Natural killer cell (primary cell): ENCODE data around the gene TPST2. TPM values are rescaled to one million over a fixed set of nuclear protein-coding genes. Genes with fewer than 3 reads are reported as not detected.
A peak's percentile ranks its signal among the peaks of the same experiment; 100 is the strongest.

Experiments used
- ATAC-seq, 3 donors: fragments of 150-1000 bp in 2 of 3; fragments of 200-7000 bp in 1 of 3; cut with Tn5 transposase; 1 replicate in 1 of 3; 2 replicates in 2 of 3; pipeline ENCODE4 v1.10.0; 2021; ENCODE audit warnings: mild to moderate bottlenecking in 2 of 3, moderate library complexity in 2 of 3
- DNase-seq, 2 donors: peaks; one replicate each; pipeline versions ENCODE4 v3.0.0 to v3.0.0-alpha.2; 2013 to 2021; ENCODE audit warnings: mixed read lengths in 1 of 2
- H3K27ac ChIP-seq: one replicate; pipeline ENCODE4 v1.5.1; 2013; ENCODE audit warnings: mild to moderate bottlenecking, low read length
- H3K27me3 ChIP-seq: one replicate; pipeline ENCODE4 v1.6.1; 2013; ENCODE audit warnings: low read length; ENCODE audit not compliant: control insufficient read depth, insufficient read depth
- H3K36me3 ChIP-seq: one replicate; pipeline ENCODE4 v1.6.1; 2013; ENCODE audit warnings: low read length; ENCODE audit not compliant: control insufficient read depth, insufficient read depth
- H3K4me1 ChIP-seq: one replicate; pipeline ENCODE4 v1.6.1; 2013; ENCODE audit warnings: low read length; ENCODE audit not compliant: control insufficient read depth, insufficient read depth
- H3K4me3 ChIP-seq: one replicate; pipeline ENCODE4 v1.5.1; 2013; ENCODE audit warnings: low read length
- H3K9me3 ChIP-seq: one replicate; pipeline ENCODE4 v1.6.1; 2013; ENCODE audit warnings: low read length; ENCODE audit not compliant: control insufficient read depth, insufficient read depth
- H3K27ac Mint-ChIP-seq, 2 donors: one replicate each; pipeline ENCODE4 v1.8.0; 2022; ENCODE audit warnings: mild to moderate bottlenecking in 2 of 2, mixed read lengths in 2 of 2, moderate library complexity in 1 of 2
- H3K27me3 Mint-ChIP-seq, 2 donors: one replicate each; pipeline ENCODE4 v1.8.0; 2022; ENCODE audit warnings: low read depth in 2 of 2, mixed read lengths in 2 of 2
- H3K36me3 Mint-ChIP-seq: one replicate; pipeline ENCODE4 v1.8.0; 2022; ENCODE audit warnings: mixed read lengths
- H3K4me1 Mint-ChIP-seq, 2 donors: one replicate each; pipeline ENCODE4 v1.8.0; 2022; ENCODE audit warnings: mixed read lengths in 2 of 2
- H3K4me3 Mint-ChIP-seq: one replicate; pipeline ENCODE4 v1.8.0; 2022; ENCODE audit warnings: mild to moderate bottlenecking, moderate library complexity, mixed read lengths
- H3K9me3 Mint-ChIP-seq, 2 donors: one replicate each; pipeline ENCODE4 v1.8.0; 2022; ENCODE audit warnings: mixed read lengths in 2 of 2
- WGBS: methylation state at CpG from one replicate; pipeline ENCODE4 v1.1.7; 2013; ENCODE audit warnings: missing lambda C conversion rate; ENCODE audit not compliant: insufficient coverage; 5-methylcytosine and 5-hydroxymethylcytosine counted together
- intact Hi-C: fragments of 100-400 bp; cut with micrococcal nuclease; formaldehyde crosslinking; loops from one replicate; pipeline ENCODE4 v1.14.2; 2022
- total RNA-seq, 4 donors: library from RNA; stranded (reverse); fragments of 120-200 nt in 1 of 4; gene quantifications; one replicate each; pipeline versions ENCODE4 v1.2.3 to v1.2.4, GENCODE V29; 2013 to 2022
- TF ChIP-seq, protein P1 (sequence below): fragments of 200-600 bp; IDR thresholded peaks from one replicate; pipeline ENCODE4 v1.8.0; 2022; ENCODE audit warnings: antibody characterized with exemption

TPST2 gene
- total RNA-seq, 3 donors from 2014 or later (not counting 1 experiment from before 2014, with no cell fraction given) = 145 to 206 (median 155) TPM

DNA sequence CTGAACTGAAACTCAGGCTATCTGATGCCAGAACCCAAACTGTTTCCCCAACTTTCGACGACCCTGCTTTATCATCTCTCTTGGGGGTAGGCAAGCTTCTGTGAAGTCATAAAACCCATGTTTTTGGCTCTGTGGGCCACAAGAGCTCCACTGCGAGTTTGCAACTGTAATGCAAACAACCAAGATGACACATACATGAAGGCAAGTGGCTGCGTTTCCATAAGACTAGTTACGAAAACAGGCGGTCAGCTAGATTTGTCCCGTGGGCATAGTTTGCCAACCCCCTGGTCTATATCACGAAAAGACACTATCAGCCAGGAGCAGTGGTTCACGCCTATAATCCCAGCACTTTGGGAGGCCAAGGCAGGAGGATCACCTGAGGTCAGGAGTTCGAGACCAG lies 37.5 kb downstream of the TPST2 start:
- Mint-ChIP-seq H3K4me3 (no peak overlapping the region), H3K9me3 (no peaks in the 10 kb centered on the region), H3K4me1 (peaks cover 61 to 70% of the 10 kb centered on the region in 2 donors), H3K27ac (peak overlapping the region; percentile 76 to 81), H3K27me3 (no peaks in the 10 kb centered on the region), H3K36me3 (no peaks in the 10 kb centered on the region)
- TF ChIP-seq, protein P1, sequence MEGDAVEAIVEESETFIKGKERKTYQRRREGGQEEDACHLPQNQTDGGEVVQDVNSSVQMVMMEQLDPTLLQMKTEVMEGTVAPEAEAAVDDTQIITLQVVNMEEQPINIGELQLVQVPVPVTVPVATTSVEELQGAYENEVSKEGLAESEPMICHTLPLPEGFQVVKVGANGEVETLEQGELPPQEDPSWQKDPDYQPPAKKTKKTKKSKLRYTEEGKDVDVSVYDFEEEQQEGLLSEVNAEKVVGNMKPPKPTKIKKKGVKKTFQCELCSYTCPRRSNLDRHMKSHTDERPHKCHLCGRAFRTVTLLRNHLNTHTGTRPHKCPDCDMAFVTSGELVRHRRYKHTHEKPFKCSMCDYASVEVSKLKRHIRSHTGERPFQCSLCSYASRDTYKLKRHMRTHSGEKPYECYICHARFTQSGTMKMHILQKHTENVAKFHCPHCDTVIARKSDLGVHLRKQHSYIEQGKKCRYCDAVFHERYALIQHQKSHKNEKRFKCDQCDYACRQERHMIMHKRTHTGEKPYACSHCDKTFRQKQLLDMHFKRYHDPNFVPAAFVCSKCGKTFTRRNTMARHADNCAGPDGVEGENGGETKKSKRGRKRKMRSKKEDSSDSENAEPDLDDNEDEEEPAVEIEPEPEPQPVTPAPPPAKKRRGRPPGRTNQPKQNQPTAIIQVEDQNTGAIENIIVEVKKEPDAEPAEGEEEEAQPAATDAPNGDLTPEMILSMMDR = no peak
- H3K27ac ChIP-seq = no peak overlapping the region
- no peak overlapping the region for H3K4me3 ChIP-seq
- no peaks in the 10 kb centered on the region for H3K27me3 ChIP-seq
- 83% methylated on average over 9 of the region's 10 CpGs for WGBS
- DNase-seq (no peak), ATAC-seq (no peak)
- no peaks in the 10 kb centered on the region for H3K9me3 ChIP-seq
- peaks cover 19% of the 10 kb centered on the region for H3K36me3 ChIP-seq
- intact Hi-C loops = no loop called here
- peaks cover 88% of the 10 kb centered on the region for H3K4me1 ChIP-seq

DNA sequence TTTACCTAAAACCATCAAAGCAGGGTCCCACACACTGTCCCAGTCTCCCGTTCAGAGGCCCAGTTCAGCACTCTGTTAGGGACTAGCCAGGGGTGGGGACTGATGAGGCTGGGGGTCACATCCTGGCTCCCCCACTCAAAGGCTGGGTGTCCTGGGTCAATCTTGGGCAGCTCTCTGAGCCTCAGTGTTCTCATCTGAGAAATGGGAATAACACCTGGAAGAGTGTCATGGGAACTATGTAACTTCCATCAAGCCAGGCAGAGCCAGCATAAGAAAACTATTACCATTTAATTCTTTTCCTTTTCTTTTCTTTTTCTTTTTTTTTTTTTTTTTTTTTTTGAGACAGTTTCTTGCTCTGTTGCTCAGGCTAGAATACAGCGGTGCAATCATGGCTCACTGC lies 38.4 kb downstream of the TPST2 start:
- ATAC-seq (no peak), DNase-seq (no peak)
- Mint-ChIP-seq H3K27me3 (no peaks in the 10 kb centered on the region), H3K4me3 (no peak overlapping the region), H3K9me3 (no peaks in the 10 kb centered on the region), H3K36me3 (peaks cover 3% of the 10 kb centered on the region), H3K27ac (peak overlapping the region; percentile 76 to 81), H3K4me1 (peaks cover 61 to 70% of the 10 kb centered on the region in 2 donors)
- no peak overlapping the region for H3K27ac ChIP-seq
- H3K4me1 ChIP-seq = peaks cover 88% of the 10 kb centered on the region
- H3K4me3 ChIP-seq = no peak overlapping the region
- TF ChIP-seq, protein P1 = no peak
- no peaks in the 10 kb centered on the region for H3K9me3 ChIP-seq
- H3K27me3 ChIP-seq = no peaks in the 10 kb centered on the region
- WGBS = 87% methylated on average over 2 of the region's 2 CpGs
- intact Hi-C loops = no loop called here
- H3K36me3 ChIP-seq = peaks cover 22% of the 10 kb centered on the region

DNA sequence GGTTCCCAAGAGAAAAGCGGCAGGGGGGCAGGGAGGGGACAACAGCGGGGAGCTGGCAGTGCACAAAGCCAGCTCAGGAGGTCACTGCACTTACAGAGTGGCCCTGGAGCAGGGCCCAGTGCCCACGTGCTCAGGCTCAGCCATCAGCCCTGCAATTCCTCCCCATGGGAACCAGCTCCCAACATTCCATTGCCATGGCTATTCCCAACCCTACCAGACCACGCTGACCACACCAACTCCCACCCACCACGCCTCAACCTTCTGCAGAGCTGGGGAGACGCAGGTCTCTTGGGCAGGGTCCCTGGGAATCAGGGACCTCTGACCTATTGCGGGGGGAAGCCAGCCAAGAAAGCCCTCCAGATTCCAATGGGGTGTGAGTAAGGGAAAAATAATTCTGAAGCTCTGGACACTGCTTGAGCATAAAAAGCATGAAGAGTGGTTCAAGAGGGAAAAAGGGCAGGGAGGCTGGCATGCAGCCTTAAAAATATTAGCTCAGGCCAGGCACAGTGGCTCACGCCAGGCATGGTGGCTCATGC lies 39.4 kb downstream of the TPST2 start:
- Mint-ChIP-seq H3K27me3 (no peaks in the 10 kb centered on the region), H3K4me1 (peaks cover 67 to 75% of the 10 kb centered on the region in 2 donors), H3K4me3 (no peak overlapping the region), H3K36me3 (peaks cover 6% of the 10 kb centered on the region), H3K27ac (peak overlapping the region; percentile 76 to 81), H3K9me3 (no peaks in the 10 kb centered on the region)
- no peak overlapping the region for H3K27ac ChIP-seq
- ATAC-seq (no peak), DNase-seq (no peak)
- H3K36me3 ChIP-seq = peaks cover 26% of the 10 kb centered on the region
- intact Hi-C loops = no loop called here
- H3K4me1 ChIP-seq = peaks cover 88% of the 10 kb centered on the region
- WGBS = 92% methylated on average over 8 of the region's 8 CpGs
- TF ChIP-seq, protein P1 = no peak
- no peaks in the 10 kb centered on the region for H3K9me3 ChIP-seq
- H3K4me3 ChIP-seq = no peak overlapping the region
- no peaks in the 10 kb centered on the region for H3K27me3 ChIP-seq
